GM19023 (cell line): ENCODE measurements around the gene CCNF.
A peak's percentile ranks its signal among the peaks of the same experiment; 100 is the strongest.

ENCODE experiments used
- ATAC-seq: cut with Tn5 transposase; IDR thresholded peaks from one replicate; pipeline ENCODE4 v1.9.1; 2021; ENCODE audit warnings: mild to moderate bottlenecking, moderate library complexity; ENCODE audit not compliant: unreplicated experiment

CCNF gene

GRCh38 chr16:2455081-2455845, 26.0 kb downstream of the CCNF start:
- no peak for ATAC-seq

- ATAC-seq: no peak
Observed at GRCh38 chr16:2456551-2457153, 27.4 kb downstream of the CCNF start.

- ATAC-seq: no peak
Observed at GRCh38 chr16:2457267-2457666, 28.0 kb downstream of the CCNF start.

GRCh38 chr16:2457946-2458345, 28.7 kb downstream of the CCNF start:
- no peak for ATAC-seq

GRCh38 chr16:2458887-2459646, 29.8 kb downstream of the CCNF start:
- ATAC-seq: no peak

GRCh38 chr16:2459647-2460390, 30.6 kb downstream of the CCNF start, which contains the start of gene TEDC2:
Gene TEDC2, plus strand, starts transcription at chr16:2460109. Its CDS starts 36 bp downstream, at chr16:2460145.
- ATAC-seq: peak; percentile 89

GRCh38 chr16:2460391-2460713, 31.1 kb downstream of the CCNF start:
- ATAC-seq: no peak

GRCh38 chr16:2460916-2461315, 31.7 kb downstream of the CCNF start:
- ATAC-seq: no peak

- no peak for ATAC-seq
Observed at GRCh38 chr16:2462031-2462866, 33.0 kb downstream of the CCNF start.

- no peak for ATAC-seq
Observed at GRCh38 chr16:2464333-2464732, 35.1 kb downstream of the CCNF start.

- no peak for ATAC-seq
Observed at GRCh38 chr16:2465653-2466415, 36.6 kb downstream of the CCNF start.

GRCh38 chr16:2466667-2467527, 37.6 kb downstream of the CCNF start:
- ATAC-seq: no peak

GRCh38 chr16:2467528-2468232, 38.4 kb downstream of the CCNF start:
- ATAC-seq: no peak

GRCh38 chr16:2468233-2468724, 39.0 kb downstream of the CCNF start:
- no peak for ATAC-seq

- no peak for ATAC-seq
Observed at GRCh38 chr16:2468725-2469398, 39.6 kb downstream of the CCNF start.

- ATAC-seq: no peak
Observed at GRCh38 chr16:2469399-2470233, 40.4 kb downstream of the CCNF start.
